H1 (cell line): Measurements from ENCODE around the gene HSD17B1. TPM values are rescaled to one million over a fixed set of nuclear protein-coding genes. Genes with fewer than 3 reads are reported as not detected.

Experiments used
- CTCF ChIA-PET: fragments of 300-600 bp; sonication (Branson Sonifier 250); formaldehyde crosslinking; loops from one replicate; lab custom pipeline; 2021; ENCODE audit not compliant: partially characterized antibody; lab: Charles Lee
- POLR2A ChIA-PET: fragments of 300-600 bp; sonication (Branson Sonifier 250); formaldehyde crosslinking; loops from one replicate; lab custom pipeline; 2021; ENCODE audit warnings: inconsistent platforms; ENCODE audit not compliant: partially characterized antibody; lab: Charles Lee
- DNase-seq, 2 experiments: peaks; one replicate each; pipeline versions ENCODE4 v3.0.0 to v3.0.0-alpha.2; 2010 to 2022; ENCODE audit warnings: low spot score in 2 of 2, low read depth in 1 of 2, mixed read lengths in 1 of 2
- FAIRE-seq: peaks from 2 replicates; lab custom pipeline; 2011; peaks lifted over from hg19 to GRCh38; lab: Jason Lieb, UNC
- H2AFZ ChIP-seq: 2 replicates; pipeline ENCODE4 v1.8.1; 2012; ENCODE audit warnings: low read length, inconsistent platforms
- H2AK5ac ChIP-seq: 2 replicates; pipeline ENCODE4 v1.6.1; 2013; ENCODE audit warnings: low read depth, low read length
- H2BK120ac ChIP-seq: replicated peaks from 2 replicates; pipeline ENCODE3; 2013; ENCODE audit warnings: low read depth, low read length, inconsistent platforms
- H2BK12ac ChIP-seq: 2 replicates; pipeline ENCODE4 v1.6.1; 2013; ENCODE audit warnings: low read depth, low read length
- H2BK15ac ChIP-seq: 2 replicates; pipeline ENCODE4 v1.6.1; 2013; ENCODE audit warnings: low read length
- H2BK20ac ChIP-seq: 2 replicates; pipeline ENCODE4 v1.6.1; 2013; ENCODE audit warnings: low read length
- H2BK5ac ChIP-seq: 2 replicates; pipeline ENCODE4 v1.6.1; 2013; ENCODE audit warnings: low read depth, low read length
- H3K14ac ChIP-seq: 2 replicates; pipeline ENCODE4 v1.6.1; 2013; ENCODE audit warnings: inconsistent platforms; ENCODE audit not compliant: insufficient read length
- H3K18ac ChIP-seq: 2 replicates; pipeline ENCODE4 v1.6.1; 2013; ENCODE audit warnings: low read length; ENCODE audit errors: extremely low read depth
- H3K23ac ChIP-seq: 2 replicates; pipeline ENCODE4 v1.6.1; 2013; ENCODE audit warnings: inconsistent platforms; ENCODE audit not compliant: insufficient read length
- H3K23me2 ChIP-seq: 2 replicates; pipeline ENCODE4 v1.6.1; 2013; ENCODE audit warnings: low read depth, low read length
- H3K27ac ChIP-seq: 2 replicates; pipeline ENCODE4 v1.6.1; 2011; ENCODE audit warnings: low read depth, low read length, inconsistent platforms
- H3K27me3 ChIP-seq, 4 experiments: replicated peaks in 1 of 4; 1 replicate in 1 of 4; 2 replicates in 3 of 4; pipeline versions ENCODE4 v1.6.1 to v1.8.1; 2011 to 2013; ENCODE audit warnings: low read length in 3 of 4, mild to moderate bottlenecking in 3 of 4, inconsistent platforms in 2 of 4, mixed read lengths in 2 of 4, moderate library complexity in 1 of 4; ENCODE audit not compliant: control insufficient read depth in 3 of 4, insufficient read depth in 3 of 4; ENCODE audit errors: extremely low read depth in 1 of 4
- H3K36me3 ChIP-seq, 4 experiments: 2 replicates each; pipeline versions ENCODE4 v1.6.1 to v1.8.1; 2011 to 2013; ENCODE audit warnings: mild to moderate bottlenecking in 4 of 4, low read length in 3 of 4, moderate library complexity in 2 of 4, control low read depth in 1 of 4, inconsistent platforms in 1 of 4; ENCODE audit not compliant: insufficient read depth in 4 of 4, control insufficient read depth in 2 of 4
- H3K4ac ChIP-seq: replicated peaks from 2 replicates; pipeline ENCODE3; 2013; ENCODE audit warnings: low read length, low read depth, mixed read lengths, inconsistent platforms; ENCODE audit not compliant: insufficient read length
- H3K4me1 ChIP-seq, 4 experiments: replicated peaks in 1 of 4; 1 replicate in 1 of 4; 2 replicates in 3 of 4; pipeline versions ENCODE4 v1.6.1 to v1.8.1; 2011 to 2013; ENCODE audit warnings: low read length in 3 of 4, inconsistent platforms in 2 of 4, mixed read lengths in 1 of 4; ENCODE audit not compliant: insufficient read depth in 4 of 4, control insufficient read depth in 3 of 4
- H3K4me2 ChIP-seq, 2 experiments: 2 replicates each; pipeline versions ENCODE4 v1.6.1 to v1.8.1; 2011 to 2013; ENCODE audit warnings: low read depth in 2 of 2, low read length in 2 of 2, control low read depth in 1 of 2, inconsistent platforms in 1 of 2, mild to moderate bottlenecking in 1 of 2; ENCODE audit not compliant: insufficient read depth in 1 of 2
- H3K4me3 ChIP-seq, 4 experiments: fragments of 200-600, 300-600 bp in 1 of 4; sonication (generic), shearing (Covaris generic), sonication (Bioruptor Twin) in 1 of 4; 2 replicates each; pipeline versions ENCODE4 v1.5.1 to v1.8.1; 2011 to 2016; ENCODE audit warnings: low read length in 4 of 4, low read depth in 3 of 4, control low read depth in 2 of 4, inconsistent platforms in 2 of 4, mild to moderate bottlenecking in 2 of 4, mixed read lengths in 1 of 4, moderate library complexity in 1 of 4; ENCODE audit not compliant: insufficient read depth in 2 of 4; ENCODE audit errors: extremely low read depth in 1 of 4
- H3K56ac ChIP-seq: replicated peaks from 2 replicates; pipeline ENCODE3; 2013; ENCODE audit warnings: low read depth, mild to moderate bottlenecking, mixed read lengths, low read length, inconsistent platforms; ENCODE audit not compliant: insufficient read length
- H3K79me1 ChIP-seq: 2 replicates; pipeline ENCODE4 v1.6.1; 2013; ENCODE audit warnings: low read depth, low read length, control low read depth
- H3K79me2 ChIP-seq, 2 experiments: 2 replicates each; pipeline versions ENCODE4 v1.6.1 to v1.8.1; 2012 to 2013; ENCODE audit warnings: low read length in 2 of 2, mild to moderate bottlenecking in 2 of 2, inconsistent platforms in 1 of 2; ENCODE audit not compliant: insufficient read depth in 2 of 2, control insufficient read depth in 1 of 2
- H3K9ac ChIP-seq, 4 experiments: replicated peaks in 1 of 4; 1 replicate in 1 of 4; 2 replicates in 3 of 4; pipeline versions ENCODE4 v1.6.1 to v1.8.1; 2011 to 2013; ENCODE audit warnings: low read depth in 3 of 4, low read length in 3 of 4, control low read depth in 2 of 4, mild to moderate bottlenecking in 2 of 4, moderate library complexity in 2 of 4, inconsistent platforms in 1 of 4; ENCODE audit errors: extremely low read depth in 1 of 4
- H3K9me3 ChIP-seq, 2 experiments: 2 replicates each; pipeline versions ENCODE4 v1.6.1 to v1.8.1; 2012 to 2013; ENCODE audit warnings: mild to moderate bottlenecking in 2 of 2, moderate library complexity in 2 of 2, control low read depth in 1 of 2, inconsistent platforms in 1 of 2, low read depth in 1 of 2, low read length in 1 of 2, mixed read lengths in 1 of 2; ENCODE audit not compliant: insufficient read depth in 2 of 2
- H4K20me1 ChIP-seq, 2 experiments: replicated peaks in 1 of 2; 2 replicates each; pipeline versions ENCODE3 to v1.8.1; 2011 to 2013; ENCODE audit warnings: inconsistent platforms in 2 of 2, low read length in 2 of 2, mild to moderate bottlenecking in 1 of 2; ENCODE audit not compliant: insufficient read depth in 2 of 2, control insufficient read depth in 1 of 2
- H4K5ac ChIP-seq: 2 replicates; pipeline ENCODE4 v1.6.1; 2013; ENCODE audit warnings: low read length, low read depth, mixed read lengths, inconsistent platforms; ENCODE audit not compliant: insufficient read length
- H4K8ac ChIP-seq: 2 replicates; pipeline ENCODE4 v1.8.0; 2013; ENCODE audit warnings: mild to moderate bottlenecking, moderate library complexity, low read length, inconsistent platforms; ENCODE audit not compliant: insufficient read depth; ENCODE audit errors: extremely low read depth
- H4K91ac ChIP-seq: replicated peaks from 2 replicates; pipeline ENCODE3; 2013; ENCODE audit warnings: low read length, mixed read lengths, inconsistent platforms; ENCODE audit not compliant: insufficient read length
- EGR1 ChIP-seq: IDR thresholded peaks from 2 replicates; pipeline ENCODE4 v1.6.1; 2011; ENCODE audit warnings: low read depth, low read length, borderline replicate concordance
- FOSL1 ChIP-seq: IDR thresholded peaks from 2 replicates; pipeline ENCODE4 v1.6.1; 2011; ENCODE audit warnings: mild to moderate bottlenecking, low read depth, low read length, moderate library complexity; ENCODE audit not compliant: insufficient read depth
- GABPA ChIP-seq: IDR thresholded peaks from 2 replicates; pipeline ENCODE4 v1.6.1; 2011; ENCODE audit warnings: mild to moderate bottlenecking, low read length, moderate library complexity, borderline replicate concordance; ENCODE audit not compliant: insufficient read depth
- MAFK ChIP-seq: IDR thresholded peaks from 2 replicates; pipeline ENCODE4 v1.6.1; 2012; ENCODE audit warnings: low read depth, mild to moderate bottlenecking, improper control_type of control experiment, low read length
- RFX5 ChIP-seq: IDR thresholded peaks from 2 replicates; pipeline ENCODE4 v1.6.1; 2011; ENCODE audit warnings: low read depth, low read length, improper control_type of control experiment, borderline replicate concordance
- RNF2 ChIP-seq: fragments of 200-900, 300-1000 bp; sonication (generic); IDR thresholded peaks from 2 replicates; pipeline ENCODE4 v1.7.1; 2016; ENCODE audit warnings: borderline replicate concordance, low read depth, mild to moderate bottlenecking, antibody characterized with exemption, low read length; ENCODE audit not compliant: poor library complexity, severe bottlenecking; ENCODE audit errors: missing control alignments
- SIX5 ChIP-seq: IDR thresholded peaks from 2 replicates; pipeline ENCODE4 v1.6.1; 2011; ENCODE audit warnings: mild to moderate bottlenecking, low read depth, low read length
- SRF ChIP-seq: IDR thresholded peaks from 2 replicates; pipeline ENCODE4 v1.6.1; 2011; ENCODE audit warnings: mild to moderate bottlenecking, low read depth, low read length, moderate library complexity
- TAF1 ChIP-seq: IDR thresholded peaks from 2 replicates; pipeline ENCODE4 v1.6.1; 2011; ENCODE audit warnings: mild to moderate bottlenecking, low read depth, low read length
- WGBS, 2 experiments: shearing (Covaris generic) in 1 of 2; methylation state at CpG; one replicate each; pipeline versions ENCODE4 v1.1.6 to v1.1.7; 2013 to 2015; ENCODE audit warnings: low lambda C conversion rate in 2 of 2, mixed read lengths in 2 of 2, inconsistent platforms in 1 of 2, low coverage in 1 of 2, missing lambda C conversion rate in 1 of 2; ENCODE audit not compliant: insufficient replicate concordance in 2 of 2, insufficient coverage in 1 of 2, insufficient read length in 1 of 2; ENCODE audit errors: extremely low coverage in 1 of 2, missing lambda C conversion rate in 1 of 2; 5-methylcytosine and 5-hydroxymethylcytosine counted together
- polyA plus RNA-seq, 7 experiments: library from polyadenylated mRNA; depleted of rRNA in 3 of 7; stranded (reverse) in 5 of 7; unstranded in 2 of 7; fragments of >200 nt in 5 of 7; fragments of 200-250 nt in 2 of 7; gene quantifications; 1 replicate in 5 of 7; 2 replicates in 1 of 7; 4 replicates in 1 of 7; pipeline versions ENCODE4 v1.2.1 to v1.2.3, GENCODE V29; 2011 to 2013; ENCODE audit warnings: missing spikeins in 2 of 7, mixed read lengths in 2 of 7
- total RNA-seq: library from RNA; stranded (reverse); fragmentation: NEBNext Ultra II Directional; extraction: Animal tissue kit (Norgen Biotek cat#: 25700); gene quantifications from 2 replicates; pipeline ENCODE4 v1.2.1, GENCODE V29; 2021
- TF ChIP-seq, protein P1 (sequence below): IDR thresholded peaks from 2 replicates; pipeline ENCODE4 v1.6.1; 2012; ENCODE audit warnings: low read length, inconsistent platforms

HSD17B1 gene
- total and polyA plus RNA-seq, 2 of the 8 experiments (the other 6 are each of a cell fraction or from before 2014, with no cell fraction given), result 0.88 to 1.0 TPM

- peak within 1 kb of the TSS; percentile 88; the same call in 1 of the 2 replicates for H2BK15ac ChIP-seq
- H2BK12ac ChIP-seq, result peak within 1 kb of the TSS; percentile 39; the same call in 1 of the 2 replicates
- H3K27ac ChIP-seq, result peak within 1 kb of the TSS; percentile 12
- no peaks in the 10 kb centered on the region for H3K27me3 ChIP-seq
- H3K9ac ChIP-seq, result peak within 1 kb of the TSS; percentile 83 to 85 (median 84)
- ChIA-PET CTCF (no interaction called here), POLR2A (interaction anchor here (0.9 to 8.1 kb wide), 4 partner anchors 14 to 173 kb away, joined by 3 to 74 read pairs (median 4); partner anchors contain the start of gene PSMC3IP)
- H4K5ac ChIP-seq, result peak within 1 kb of the TSS; percentile 55
- FAIRE-seq (peak; percentile 73), DNase-seq (peak; percentile 93 to 97)
- no peak within 1 kb of the TSS for H3K23ac ChIP-seq
- peak within 1 kb of the TSS; percentile 61; the same call in 1 of the 2 replicates for H2BK5ac ChIP-seq
- H3K4me3 ChIP-seq, result peak within 1 kb of the TSS; percentile 82 to 98 (median 88)
- no peak within 1 kb of the TSS for H3K14ac ChIP-seq
- H3K36me3 ChIP-seq, result peaks cover 3 to 17% (median 11%) of the 10 kb centered on the region in 4 experiments; a peak in 6 of 8 replicates
- H3K18ac ChIP-seq, result peak within 1 kb of the TSS; percentile 53; the same call in 1 of the 2 replicates
- peaks cover 9 to 17% of the 10 kb centered on the region in 2 experiments; a peak in 3 of 4 replicates for H3K79me2 ChIP-seq
- H4K20me1 ChIP-seq, result peaks cover 0 to 1% of the 10 kb centered on the region in 2 experiments
- H3K79me1 ChIP-seq, result peaks cover 14% of the 10 kb centered on the region
- 0 out of 2 replicates have a peak within 1 kb of the TSS, but pooled peaks have one; percentile 29 for H2AK5ac ChIP-seq
- H3K4ac ChIP-seq, result peak within 1 kb of the TSS; percentile 54
- H3K4me1 ChIP-seq, result peaks cover 0 to 15% (median 8%) of the 10 kb centered on the region in 4 experiments; a peak in 4 of 7 replicates
- peak within 1 kb of the TSS; percentile 2; the same call in 1 of the 2 replicates for H2AFZ ChIP-seq
- peak within 1 kb of the TSS; percentile 17 for H3K56ac ChIP-seq
- H2BK20ac ChIP-seq, result no peak within 1 kb of the TSS
- H3K9me3 ChIP-seq, result no peaks in the 10 kb centered on the region
- 1% methylated on average over 25 of the region's 26 CpGs; no CpG with 5 or more reads in 1 of the 2 experiments for WGBS, 2 experiments
- peak within 1 kb of the TSS; percentile 79; the same call in 1 of the 2 replicates for H4K8ac ChIP-seq
- peak within 1 kb of the TSS; percentile 92 for H2BK120ac ChIP-seq
- H4K91ac ChIP-seq, result peak within 1 kb of the TSS; percentile 70
- H3K4me2 ChIP-seq, result peak within 1 kb of the TSS; percentile 88 to 91
- peaks cover 11% of the 10 kb centered on the region for H3K23me2 ChIP-seq
- peak; percentile 84; the same call in 1 of the 2 replicates for TF ChIP-seq GABPA
- peak; percentile 79 for TF ChIP-seq TAF1
- TF ChIP-seq EGR1, result no peak
- no peak for TF ChIP-seq RNF2
- no peak for TF ChIP-seq SIX5
- TF ChIP-seq, protein P1, sequence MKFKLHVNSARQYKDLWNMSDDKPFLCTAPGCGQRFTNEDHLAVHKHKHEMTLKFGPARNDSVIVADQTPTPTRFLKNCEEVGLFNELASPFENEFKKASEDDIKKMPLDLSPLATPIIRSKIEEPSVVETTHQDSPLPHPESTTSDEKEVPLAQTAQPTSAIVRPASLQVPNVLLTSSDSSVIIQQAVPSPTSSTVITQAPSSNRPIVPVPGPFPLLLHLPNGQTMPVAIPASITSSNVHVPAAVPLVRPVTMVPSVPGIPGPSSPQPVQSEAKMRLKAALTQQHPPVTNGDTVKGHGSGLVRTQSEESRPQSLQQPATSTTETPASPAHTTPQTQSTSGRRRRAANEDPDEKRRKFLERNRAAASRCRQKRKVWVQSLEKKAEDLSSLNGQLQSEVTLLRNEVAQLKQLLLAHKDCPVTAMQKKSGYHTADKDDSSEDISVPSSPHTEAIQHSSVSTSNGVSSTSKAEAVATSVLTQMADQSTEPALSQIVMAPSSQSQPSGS, result peak; percentile 96; the same call in 1 of the 2 replicates
- TF ChIP-seq SRF, result no peak
- TF ChIP-seq RFX5, result no peak
- TF ChIP-seq MAFK, result no peak
- no peak for TF ChIP-seq FOSL1
These were observed 9.2 kb downstream of the HSD17B1 start, which contains the start of gene COASY for GRCh38 chr17:42561897-42562387. Gene COASY (plus strand): TSS chr17:42562148. CDS start chr17:42562623, 475 bp downstream.
